H9 (cell line): ENCODE measurements around the gene GRID2. TPM values are rescaled to one million over a fixed set of nuclear protein-coding genes. Genes with fewer than 3 reads are reported as not detected.

ENCODE experiments used
- DNase-seq: peaks from one replicate; pipeline ENCODE4 v3.0.0-alpha.2; 2017
- H2AFZ ChIP-seq: one replicate; pipeline ENCODE4 v1.6.1; 2013; ENCODE audit warnings: mild to moderate bottlenecking, low read length, control low read depth, moderate library complexity
- H2AK5ac ChIP-seq: 2 replicates; pipeline ENCODE4 v1.6.1; 2013; ENCODE audit warnings: low read length, control low read depth, mixed read lengths; ENCODE audit not compliant: insufficient read length
- H2BK120ac ChIP-seq: one replicate; pipeline ENCODE4 v1.6.1; 2013; ENCODE audit warnings: low read depth, mild to moderate bottlenecking, low read length, control low read depth, inconsistent platforms; ENCODE audit not compliant: poor library complexity, severe bottlenecking
- H2BK12ac ChIP-seq: 2 replicates; pipeline ENCODE4 v1.6.1; 2013; ENCODE audit warnings: low read length, control low read depth, mixed read lengths, low read depth; ENCODE audit not compliant: insufficient read length
- H2BK15ac ChIP-seq: 2 replicates; pipeline ENCODE4 v1.6.1; 2013; ENCODE audit warnings: low read depth, low read length, control low read depth
- H2BK20ac ChIP-seq: one replicate; pipeline ENCODE4 v1.6.1; 2013; ENCODE audit warnings: low read depth, mild to moderate bottlenecking, low read length, control low read depth, inconsistent platforms; ENCODE audit not compliant: poor library complexity, severe bottlenecking
- H2BK5ac ChIP-seq: 2 replicates; pipeline ENCODE4 v1.6.1; 2013; ENCODE audit warnings: low read length, control low read depth, mixed read lengths; ENCODE audit not compliant: insufficient read length
- H3K14ac ChIP-seq: 2 replicates; pipeline ENCODE4 v1.6.1; 2013; ENCODE audit warnings: low read length, control low read depth; ENCODE audit not compliant: insufficient read depth
- H3K18ac ChIP-seq: 2 replicates; pipeline ENCODE4 v1.6.1; 2013; ENCODE audit warnings: low read depth, mild to moderate bottlenecking, mixed read lengths, low read length, control low read depth; ENCODE audit not compliant: insufficient read length
- H3K23ac ChIP-seq: 2 replicates; pipeline ENCODE4 v1.6.1; 2013; ENCODE audit warnings: low read length, control low read depth, mixed read lengths, low read depth; ENCODE audit not compliant: insufficient read length
- H3K23me2 ChIP-seq: 2 replicates; pipeline ENCODE4 v1.6.1; 2013; ENCODE audit warnings: low read depth, mild to moderate bottlenecking, mixed read lengths, low read length, control low read depth; ENCODE audit not compliant: insufficient read length, poor library complexity, severe bottlenecking
- H3K27ac ChIP-seq: 2 replicates; pipeline ENCODE4 v1.5.1; 2013; ENCODE audit warnings: low read length, control low read depth, mixed read lengths, low read depth; ENCODE audit not compliant: insufficient read length
- H3K27me3 ChIP-seq: 2 replicates; pipeline ENCODE4 v1.6.1; 2013; ENCODE audit warnings: low read length, control low read depth, inconsistent platforms; ENCODE audit not compliant: insufficient read depth
- H3K4ac ChIP-seq: 2 replicates; pipeline ENCODE4 v1.6.1; 2013; ENCODE audit warnings: low read depth, mild to moderate bottlenecking, control low read depth, inconsistent platforms, low read length, moderate library complexity
- H3K4me1 ChIP-seq: 2 replicates; pipeline ENCODE4 v1.6.1; 2013; ENCODE audit warnings: low read length, control low read depth, inconsistent platforms; ENCODE audit not compliant: insufficient read depth
- H3K4me2 ChIP-seq: 2 replicates; pipeline ENCODE4 v1.6.1; 2013; ENCODE audit warnings: low read length, control low read depth, mixed read lengths; ENCODE audit not compliant: insufficient read length, insufficient read depth
- H3K56ac ChIP-seq: 2 replicates; pipeline ENCODE4 v1.6.1; 2013; ENCODE audit warnings: low read depth, mild to moderate bottlenecking, mixed read lengths, low read length, control low read depth; ENCODE audit not compliant: insufficient read length
- H3K79me1 ChIP-seq: 2 replicates; pipeline ENCODE4 v1.6.1; 2013; ENCODE audit warnings: low read depth, mild to moderate bottlenecking, moderate library complexity, low read length, control low read depth, inconsistent platforms; ENCODE audit not compliant: insufficient read depth, poor library complexity, severe bottlenecking
- H3K79me2 ChIP-seq: 2 replicates; pipeline ENCODE4 v1.6.1; 2013; ENCODE audit warnings: low read length, control low read depth, inconsistent platforms; ENCODE audit not compliant: insufficient read depth
- H3K9ac ChIP-seq: 2 replicates; pipeline ENCODE4 v1.6.1; 2013; ENCODE audit warnings: low read length, control low read depth, mixed read lengths; ENCODE audit not compliant: insufficient read length; ENCODE audit errors: extremely low read depth
- H3K9me3 ChIP-seq: one replicate; pipeline ENCODE4 v1.6.1; 2013; ENCODE audit warnings: low read depth, low read length, inconsistent platforms; ENCODE audit not compliant: control insufficient read depth
- H3T11ph ChIP-seq: one replicate; pipeline ENCODE4 v1.6.1; 2013; ENCODE audit warnings: mild to moderate bottlenecking, low read length, control low read depth, inconsistent platforms
- H4K20me1 ChIP-seq: one replicate; pipeline ENCODE4 v1.6.1; 2013; ENCODE audit not compliant: control insufficient read depth, insufficient read length, insufficient read depth
- H4K5ac ChIP-seq: 2 replicates; pipeline ENCODE4 v1.6.1; 2013; ENCODE audit warnings: low read depth, mild to moderate bottlenecking, mixed read lengths, low read length, control low read depth; ENCODE audit not compliant: insufficient read length
- H4K8ac ChIP-seq: replicated peaks from 2 replicates; pipeline ENCODE4 v1.6.1; 2013; ENCODE audit warnings: low read length, control low read depth, mixed read lengths, low read depth; ENCODE audit not compliant: insufficient read length
- H4K91ac ChIP-seq: 2 replicates; pipeline ENCODE4 v1.6.1; 2013; ENCODE audit warnings: low read depth, mild to moderate bottlenecking, moderate library complexity, mixed read lengths, low read length, control low read depth; ENCODE audit not compliant: insufficient read length
- H3K27ac Mint-ChIP-seq, 3 experiments: 2 replicates in 2 of 3; 3 replicates in 1 of 3; pipeline ENCODE4 v1.8.0; 2020 to 2021; ENCODE audit warnings: mixed read lengths in 3 of 3, mild to moderate bottlenecking in 1 of 3, moderate library complexity in 1 of 3
- H3K27me3 Mint-ChIP-seq: 2 replicates; pipeline ENCODE4 v1.8.0; 2021; ENCODE audit warnings: low read depth, mild to moderate bottlenecking, moderate library complexity, mixed read lengths
- H3K36me3 Mint-ChIP-seq, 3 experiments: 2 replicates in 2 of 3; 3 replicates in 1 of 3; pipeline ENCODE4 v1.8.0; 2020 to 2021; ENCODE audit warnings: low read depth in 3 of 3, mixed read lengths in 3 of 3; ENCODE audit not compliant: insufficient read depth in 1 of 3
- H3K4me1 Mint-ChIP-seq, 2 experiments: 2 replicates each; pipeline ENCODE4 v1.8.0; 2020; ENCODE audit warnings: mixed read lengths in 2 of 2
- H3K4me3 Mint-ChIP-seq, 2 experiments: 2 replicates in 1 of 2; 3 replicates in 1 of 2; pipeline ENCODE4 v1.8.0; 2020 to 2021; ENCODE audit warnings: mild to moderate bottlenecking in 2 of 2, mixed read lengths in 2 of 2, moderate library complexity in 1 of 2
- H3K9me3 Mint-ChIP-seq, 2 experiments: 2 replicates in 1 of 2; 3 replicates in 1 of 2; pipeline ENCODE4 v1.8.0; 2020; ENCODE audit warnings: mild to moderate bottlenecking in 2 of 2, mixed read lengths in 2 of 2, moderate library complexity in 1 of 2
- WGBS: extraction: QIAGEN DNeasy Blood & Tissue Kit; methylation state at CpG from one replicate; pipeline ENCODE4 v1.1.7; 2013; ENCODE audit warnings: missing lambda C conversion rate, low lambda C conversion rate, mixed read lengths; ENCODE audit not compliant: insufficient read length; ENCODE audit errors: extremely low coverage; 5-methylcytosine and 5-hydroxymethylcytosine counted together
- total RNA-seq: library from RNA; stranded (reverse); gene quantifications from 2 replicates; pipeline ENCODE4 v1.2.1, GENCODE V29; 2021
- TF ChIP-seq, protein P1 (sequence below): fragments of 200-600 bp; sonication (generic); conservative IDR thresholded peaks from 3 replicates; pipeline ENCODE4 v1.8.0; 2021; ENCODE audit warnings: antibody characterized with exemption, mild to moderate bottlenecking

Gene GRID2
- total RNA-seq, 1 experiment from 2014 or later: 21.8 TPM

DNA sequence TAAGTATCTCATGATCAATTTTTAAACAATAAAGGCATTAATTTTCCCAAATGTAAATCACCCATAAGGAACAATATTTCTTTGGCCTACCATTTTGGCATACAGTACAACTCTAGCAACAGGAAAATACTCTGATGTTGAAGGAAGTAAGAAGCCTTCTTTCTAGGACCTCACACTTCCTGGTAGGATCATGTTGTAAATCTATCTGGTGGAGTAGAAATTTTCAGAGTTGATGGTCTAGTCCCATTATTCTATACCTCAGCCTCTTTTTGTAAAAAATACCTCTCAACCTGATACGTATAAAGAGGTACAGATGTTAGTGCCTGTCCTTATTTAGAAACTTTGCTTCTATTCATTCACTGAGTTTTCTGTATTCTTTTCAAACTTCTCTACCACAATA, 40.2 kb upstream of the GRID2 start:
- Histone ChIP-seq H2AFZ (no peak overlapping the region), H3K27ac (no peak overlapping the region), H2BK5ac (no peak overlapping the region), H3K79me1 (no peaks in the 10 kb centered on the region), H4K5ac (no peak overlapping the region), H3K23ac (no peak overlapping the region), H3K9ac (no peak overlapping the region), H3K27me3 (no peaks in the 10 kb centered on the region), H2BK15ac (no peak overlapping the region), H3K23me2 (no peaks in the 10 kb centered on the region), H3K9me3 (no peaks in the 10 kb centered on the region), H3K4me1 (no peaks in the 10 kb centered on the region), H4K8ac (no peak overlapping the region), H3K79me2 (no peaks in the 10 kb centered on the region; the same call in 1 of the 2 replicates), H2AK5ac (no peak overlapping the region), H3K18ac (no peak overlapping the region), H3T11ph (no peak overlapping the region), H3K56ac (no peak overlapping the region), H2BK20ac (no peak overlapping the region), H2BK12ac (no peak overlapping the region), H3K4ac (no peak overlapping the region), H3K14ac (no peak overlapping the region), H2BK120ac (no peak overlapping the region), H4K91ac (no peak overlapping the region), H4K20me1 (no peaks in the 10 kb centered on the region), H3K4me2 (no peak overlapping the region)
- TF ChIP-seq, protein P1, sequence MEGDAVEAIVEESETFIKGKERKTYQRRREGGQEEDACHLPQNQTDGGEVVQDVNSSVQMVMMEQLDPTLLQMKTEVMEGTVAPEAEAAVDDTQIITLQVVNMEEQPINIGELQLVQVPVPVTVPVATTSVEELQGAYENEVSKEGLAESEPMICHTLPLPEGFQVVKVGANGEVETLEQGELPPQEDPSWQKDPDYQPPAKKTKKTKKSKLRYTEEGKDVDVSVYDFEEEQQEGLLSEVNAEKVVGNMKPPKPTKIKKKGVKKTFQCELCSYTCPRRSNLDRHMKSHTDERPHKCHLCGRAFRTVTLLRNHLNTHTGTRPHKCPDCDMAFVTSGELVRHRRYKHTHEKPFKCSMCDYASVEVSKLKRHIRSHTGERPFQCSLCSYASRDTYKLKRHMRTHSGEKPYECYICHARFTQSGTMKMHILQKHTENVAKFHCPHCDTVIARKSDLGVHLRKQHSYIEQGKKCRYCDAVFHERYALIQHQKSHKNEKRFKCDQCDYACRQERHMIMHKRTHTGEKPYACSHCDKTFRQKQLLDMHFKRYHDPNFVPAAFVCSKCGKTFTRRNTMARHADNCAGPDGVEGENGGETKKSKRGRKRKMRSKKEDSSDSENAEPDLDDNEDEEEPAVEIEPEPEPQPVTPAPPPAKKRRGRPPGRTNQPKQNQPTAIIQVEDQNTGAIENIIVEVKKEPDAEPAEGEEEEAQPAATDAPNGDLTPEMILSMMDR: no peak
- Mint-ChIP-seq H3K27me3 (no peaks in the 10 kb centered on the region), H3K27ac (no peak overlapping the region), H3K4me3 (no peak overlapping the region), H3K4me1 (peaks cover 13 to 14% of the 10 kb centered on the region in 2 experiments), H3K9me3 (peaks cover 7 to 31% of the 10 kb centered on the region in 2 experiments), H3K36me3 (peaks cover 76 to 94% (median 91%) of the 10 kb centered on the region in 3 experiments)
- no CpG with 5 or more reads among the region's 1 CpG for WGBS
- DNase-seq: no peak
